GM12878 (cell line): ENCODE data around the gene FTSJ1.

ENCODE experiments used
- CTCF ChIP-seq, 3 experiments: IDR thresholded peaks in 2 of 3; conservative IDR thresholded peaks in 1 of 3; 2 replicates each; pipeline ENCODE4 v1.5.1; 2011; ENCODE audit warnings: low read depth in 3 of 3, low read length in 3 of 3, mild to moderate bottlenecking in 3 of 3, control low read depth in 2 of 3, moderate library complexity in 2 of 3, inconsistent platforms in 1 of 3, mixed read lengths in 1 of 3; ENCODE audit not compliant: control insufficient read depth in 2 of 3, insufficient read depth in 1 of 3; ENCODE audit errors: extremely low read depth in 1 of 3
- HDAC2 ChIP-seq: fragments of 200-600 bp; sonication (generic); IDR thresholded peaks from 2 replicates; pipeline ENCODE4 v1.6.1; 2017
- JUNB ChIP-seq: IDR thresholded peaks from 2 replicates; pipeline ENCODE4 v1.6.1; 2016; ENCODE audit warnings: antibody characterized with exemption, mild to moderate bottlenecking
- NKRF ChIP-seq: fragments of 450-650 bp; conservative IDR thresholded peaks from 2 replicates; pipeline ENCODE4 v1.6.1; 2017; ENCODE audit warnings: mild to moderate bottlenecking, moderate library complexity
- RAD21 ChIP-seq: IDR thresholded peaks from 2 replicates; pipeline ENCODE4 v1.6.1; 2011; ENCODE audit warnings: mild to moderate bottlenecking, low read depth, low read length, moderate library complexity; ENCODE audit not compliant: insufficient read depth
- ZBTB40 ChIP-seq: fragments of 450-650 bp; IDR thresholded peaks from 2 replicates; pipeline ENCODE4 v1.6.1; 2016; ENCODE audit warnings: mild to moderate bottlenecking, moderate library complexity, borderline replicate concordance
- ZNF274 ChIP-seq: IDR thresholded peaks from one replicate; pipeline ENCODE4 v1.8.0; 2011; ENCODE audit not compliant: insufficient read length, insufficient read depth

- no peak for TF ChIP-seq HDAC2
- no peak for TF ChIP-seq CTCF (IDR thresholded peaks at IDR 0.05 in 2 of 3, conservative IDR thresholded peaks at IDR 0.05 in 1 of 3; ENCODE audit: control insufficient read depth in 2 of 3, extremely low read depth in 1 of 3, insufficient read depth in 1 of 3, low read depth in 3 of 3, low read length in 3 of 3)
- TF ChIP-seq ZBTB40 = no peak
- no peak for TF ChIP-seq RAD21
- no peak for TF ChIP-seq NKRF
- TF ChIP-seq JUNB = no peak
- no peak for TF ChIP-seq ZNF274
These were observed 56.2 kb downstream of the FTSJ1 start for GRCh38 chrX:48532161-48532560.
